GM04504 (cell line): ENCODE results near the gene MAD2L2.
"Not testable (repeated sequence)": the region's sequence is repeated elsewhere in the genome, so short reads cannot be mapped to it uniquely, and the experiment has no call there.

Experiments used
- DNase-seq: peaks from one replicate; pipeline ENCODE4 v3.0.0-alpha.2; 2012; ENCODE audit warnings: low read depth

The MAD2L2 gene

GRCh38 chr1:11653101-11653860, 27.7 kb downstream of the MAD2L2 start:
- DNase-seq, result no peak

- no peak for DNase-seq
Measured at GRCh38 chr1:11652203-11652780, 28.7 kb downstream of the MAD2L2 start.

GRCh38 chr1:11651017-11651416, 29.9 kb downstream of the MAD2L2 start:
- DNase-seq, result no peak

- DNase-seq, result no peak
Measured at GRCh38 chr1:11650331-11650991, 30.5 kb downstream of the MAD2L2 start.

GRCh38 chr1:11649624-11650330, 31.2 kb downstream of the MAD2L2 start:
- no peak for DNase-seq

GRCh38 chr1:11649237-11649623, 31.7 kb downstream of the MAD2L2 start:
- no peak for DNase-seq

- no peak for DNase-seq
Measured at GRCh38 chr1:11648732-11649158, 32.2 kb downstream of the MAD2L2 start.

GRCh38 chr1:11648039-11648438, 32.9 kb downstream of the MAD2L2 start:
- no peak for DNase-seq

GRCh38 chr1:11647333-11647732, 33.6 kb downstream of the MAD2L2 start:
- DNase-seq, result no peak

- DNase-seq, result no peak
Measured at GRCh38 chr1:11646317-11646716, 34.6 kb downstream of the MAD2L2 start.

GRCh38 chr1:11645670-11646265, 35.2 kb downstream of the MAD2L2 start:
- no peak for DNase-seq

GRCh38 chr1:11645270-11645669, 35.7 kb downstream of the MAD2L2 start:
- no peak for DNase-seq

- no peak for DNase-seq
Measured at GRCh38 chr1:11643782-11644181, 37.2 kb downstream of the MAD2L2 start.

- DNase-seq, result not testable (repeated sequence)
Measured at GRCh38 chr1:11642418-11643017, 38.4 kb downstream of the MAD2L2 start.

GRCh38 chr1:11641776-11642305, 39.1 kb downstream of the MAD2L2 start:
- DNase-seq, result no peak

- no peak for DNase-seq
Measured at GRCh38 chr1:11640944-11641343, 40.0 kb downstream of the MAD2L2 start.

- DNase-seq, result no peak
Measured at GRCh38 chr1:11640101-11640500, 40.8 kb downstream of the MAD2L2 start.

- no peak for DNase-seq
Measured at GRCh38 chr1:11639372-11639771, 41.6 kb downstream of the MAD2L2 start.

GRCh38 chr1:11638121-11638520, 42.8 kb downstream of the MAD2L2 start:
- DNase-seq, result no peak

GRCh38 chr1:11634365-11635192, 46.4 kb downstream of the MAD2L2 start:
- no peak for DNase-seq
